Immature natural killer cell (primary cell): ENCODE results near the gene NTPCR. TPM values are rescaled to one million over a fixed set of nuclear protein-coding genes. Genes with fewer than 3 reads are reported as not detected.
"Not testable (repeated sequence)": the region's sequence is repeated elsewhere in the genome, so short reads cannot be mapped to it uniquely, and the experiment has no call there.

Experiments
- DNase-seq, 3 donors: peaks; one replicate each; pipeline ENCODE4 v3.0.0; 2022; ENCODE audit warnings: mixed read lengths in 1 of 3
- H3K27ac Mint-ChIP-seq, 6 donors: one replicate each; pipeline ENCODE4 v1.8.0; 2020; ENCODE audit warnings: mixed read lengths in 6 of 6, mild to moderate bottlenecking in 5 of 6, inconsistent platforms in 4 of 6, moderate library complexity in 3 of 6
- H3K27me3 Mint-ChIP-seq, 3 donors: one replicate each; pipeline ENCODE4 v1.8.0; 2020 to 2021; ENCODE audit warnings: low read depth in 3 of 3, mild to moderate bottlenecking in 3 of 3, mixed read lengths in 3 of 3, moderate library complexity in 3 of 3, inconsistent platforms in 1 of 3
- H3K36me3 Mint-ChIP-seq, 3 donors: one replicate each; pipeline ENCODE4 v1.8.0; 2020; ENCODE audit warnings: mixed read lengths in 3 of 3, inconsistent platforms in 2 of 3, mild to moderate bottlenecking in 2 of 3
- H3K4me1 Mint-ChIP-seq, 2 donors: one replicate each; pipeline ENCODE4 v1.8.0; 2020; ENCODE audit warnings: inconsistent platforms in 2 of 2, mild to moderate bottlenecking in 2 of 2, mixed read lengths in 2 of 2, moderate library complexity in 1 of 2
- H3K4me3 Mint-ChIP-seq, 5 donors: one replicate each; pipeline ENCODE4 v1.8.0; 2020; ENCODE audit warnings: mild to moderate bottlenecking in 5 of 5, mixed read lengths in 5 of 5, inconsistent platforms in 3 of 5, moderate library complexity in 3 of 5
- H3K9me3 Mint-ChIP-seq, 6 donors: one replicate each; pipeline ENCODE4 v1.8.0; 2020; ENCODE audit warnings: mild to moderate bottlenecking in 6 of 6, mixed read lengths in 6 of 6, inconsistent platforms in 4 of 6, moderate library complexity in 3 of 6
- polyA plus RNA-seq, 3 donors: library from polyadenylated mRNA; unstranded; fragments of 300-500 nt; fragmentation: Illumina TruSeq; gene quantifications; one replicate each; pipeline ENCODE4 v1.2.3, GENCODE V29; 2021

Gene NTPCR
- polyA plus RNA-seq, 3 donors from 2014 or later = 34.3 to 71.2 (median 57.3) TPM

DNA sequence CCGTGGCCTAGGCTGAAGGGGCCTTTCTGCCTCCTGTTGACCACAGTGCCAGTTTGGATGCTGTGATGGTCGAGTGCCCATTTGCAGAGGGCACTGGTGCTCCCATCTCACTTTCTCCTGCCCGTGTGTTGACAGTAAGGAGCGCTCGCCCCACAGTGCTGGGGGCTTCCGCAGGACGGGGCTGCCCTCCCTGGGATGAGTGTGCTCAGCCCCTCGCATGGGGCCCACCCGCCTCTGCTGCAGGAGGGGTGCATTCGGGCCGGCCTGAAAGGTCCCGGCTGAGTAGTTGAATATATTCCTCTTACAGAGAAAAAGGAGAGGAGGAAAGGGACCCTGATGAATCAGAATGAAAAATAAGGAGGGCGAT, 37.3 kb downstream of the NTPCR start:
- peaks cover 4 to 5% (median 5%) of the 10 kb centered on the region in 3 donors for H3K36me3 Mint-ChIP-seq

DNA sequence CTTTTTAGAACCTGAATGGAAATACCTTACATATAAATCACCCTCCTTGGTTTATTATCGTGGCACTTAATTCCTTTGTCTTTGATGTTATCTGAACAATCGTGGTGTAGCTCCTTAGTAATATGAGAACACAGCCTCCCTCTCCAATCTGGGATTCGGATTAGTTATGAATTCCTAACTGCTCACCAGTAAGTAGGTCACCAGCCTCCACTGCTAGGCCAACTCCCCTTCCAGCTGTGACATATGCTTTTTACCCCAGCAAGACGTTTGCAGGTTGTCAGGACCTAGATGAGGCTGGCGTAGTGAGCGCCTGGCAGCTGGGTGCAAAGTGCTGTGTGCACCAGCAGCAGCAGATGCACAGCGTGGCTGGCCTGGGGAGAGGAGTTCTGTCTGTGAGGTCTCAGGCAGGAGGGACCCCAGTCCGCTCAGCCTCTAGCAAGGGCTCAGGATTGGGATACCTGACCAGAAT, 38.2 kb downstream of the NTPCR start:
- H3K27me3 Mint-ChIP-seq = peaks cover 0 to 2% (median 1%) of the 10 kb centered on the region in 3 donors
- DNase-seq = no peak
- no peaks in the 10 kb centered on the region for H3K9me3 Mint-ChIP-seq
- H3K27ac Mint-ChIP-seq = no peak overlapping the region
- no peak overlapping the region for H3K4me3 Mint-ChIP-seq
- peaks cover 4 to 13% (median 11%) of the 10 kb centered on the region in 3 donors for H3K36me3 Mint-ChIP-seq
- H3K4me1 Mint-ChIP-seq = no peaks in the 10 kb centered on the region

More for the DNA sequence above, 37.3 kb downstream of the NTPCR start:
- no peak overlapping the region for H3K27ac Mint-ChIP-seq
- peaks cover 0 to 2% (median 1%) of the 10 kb centered on the region in 3 donors for H3K27me3 Mint-ChIP-seq
- H3K9me3 Mint-ChIP-seq = no peaks in the 10 kb centered on the region
- H3K4me3 Mint-ChIP-seq = no peak overlapping the region
- no peak for DNase-seq
- no peaks in the 10 kb centered on the region for H3K4me1 Mint-ChIP-seq

DNA sequence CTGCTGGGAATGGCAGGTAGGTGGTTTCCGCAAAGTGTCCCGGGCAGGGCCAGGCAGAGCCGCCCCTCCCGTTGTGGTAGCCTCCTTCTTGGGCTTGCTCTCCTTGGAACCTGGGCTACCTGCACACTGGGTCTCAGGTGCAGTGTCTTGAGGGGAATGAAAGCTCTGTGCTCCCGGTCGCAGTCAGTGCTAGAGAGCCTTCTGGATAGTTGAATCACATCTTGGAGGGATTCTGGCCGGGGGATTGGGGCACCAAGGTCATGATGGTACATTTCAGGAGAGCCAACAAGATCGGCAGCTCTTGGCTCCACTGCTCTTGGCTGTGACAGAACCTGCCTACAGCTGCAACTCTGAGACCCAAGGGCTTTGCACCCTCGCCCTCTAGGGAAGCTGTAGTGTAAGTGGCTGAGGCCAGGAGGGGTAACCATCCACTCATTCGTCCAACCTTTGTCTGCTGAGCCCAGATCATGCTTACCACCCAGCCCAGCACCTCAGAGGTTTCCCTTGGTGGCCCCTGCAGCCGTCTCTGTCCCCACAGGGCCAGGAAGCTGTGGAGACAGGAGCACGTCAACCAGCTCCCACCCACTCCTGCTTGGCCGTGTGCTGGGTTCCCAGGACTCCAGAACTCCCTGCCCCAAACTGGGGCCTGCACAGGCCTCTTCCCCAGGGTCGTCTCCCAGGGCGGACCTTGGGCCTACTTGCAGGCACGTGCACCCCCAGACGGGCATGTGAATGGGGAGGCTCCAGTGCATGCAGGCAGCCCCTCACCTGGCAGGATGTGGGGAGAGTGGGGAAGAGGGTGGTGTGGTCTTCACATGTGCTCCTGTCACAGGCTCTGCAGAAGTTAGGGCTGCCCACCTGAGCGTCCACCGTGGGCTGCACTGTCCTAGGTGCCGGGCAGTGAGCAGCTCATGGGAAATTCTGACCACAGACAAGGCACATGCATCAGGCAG, 40.0 kb downstream of the NTPCR start:
- peaks cover 0 to 1% (median 0%) of the 10 kb centered on the region in 3 donors for H3K27me3 Mint-ChIP-seq
- DNase-seq = no peak
- H3K9me3 Mint-ChIP-seq = no peaks in the 10 kb centered on the region
- H3K4me3 Mint-ChIP-seq = no peak overlapping the region
- no peaks in the 10 kb centered on the region for H3K4me1 Mint-ChIP-seq
- no peak overlapping the region for H3K27ac Mint-ChIP-seq
- peaks cover 15 to 22% (median 20%) of the 10 kb centered on the region in 3 donors for H3K36me3 Mint-ChIP-seq

DNA sequence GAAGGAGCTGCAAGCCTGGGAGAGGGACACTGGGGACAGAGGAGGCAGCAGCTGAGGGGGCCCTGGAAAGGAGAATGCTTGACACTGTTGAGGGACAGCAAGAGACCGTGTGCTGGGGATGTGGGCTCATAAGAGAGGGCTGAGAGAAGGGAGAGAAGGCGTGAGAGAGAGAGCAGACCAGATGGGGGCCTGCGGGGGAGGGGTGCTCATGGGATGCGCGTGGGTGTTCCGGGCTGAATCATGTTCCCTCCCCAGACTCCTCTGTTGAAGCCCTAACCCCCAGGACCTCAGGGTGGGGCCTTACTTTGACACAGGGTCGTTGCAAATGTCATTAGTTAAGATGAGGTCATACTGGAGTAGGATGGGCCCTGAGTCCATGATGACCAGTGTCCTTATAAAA, 40.8 kb downstream of the NTPCR start:
- H3K4me1 Mint-ChIP-seq = no peaks in the 10 kb centered on the region
- H3K36me3 Mint-ChIP-seq = peaks cover 15 to 22% (median 21%) of the 10 kb centered on the region in 3 donors
- no peak overlapping the region for H3K4me3 Mint-ChIP-seq
- no peak for DNase-seq
- peak overlapping the region in 1 of 6 donors; percentile 30 for H3K27ac Mint-ChIP-seq
- H3K9me3 Mint-ChIP-seq = no peaks in the 10 kb centered on the region
- H3K27me3 Mint-ChIP-seq = no peaks in the 10 kb centered on the region

DNA sequence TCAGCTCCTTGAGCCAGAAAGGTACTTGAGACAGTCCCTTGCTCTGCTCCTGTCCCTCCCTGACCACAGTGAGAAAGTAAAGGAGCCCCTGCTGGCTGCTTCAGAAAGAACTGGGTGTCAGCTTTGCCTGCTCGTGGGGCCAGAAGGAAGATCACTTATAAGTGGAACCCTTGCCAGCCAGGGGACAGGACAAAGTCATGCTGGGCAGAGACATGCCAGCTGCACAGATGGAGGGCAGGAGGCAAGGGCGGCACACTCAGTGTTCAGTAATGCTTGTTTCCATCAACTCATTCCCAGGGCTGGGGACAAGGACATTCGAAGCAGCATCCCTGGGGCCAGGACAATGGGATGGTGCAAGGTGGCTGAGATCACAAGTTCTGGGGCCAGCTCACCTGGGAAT, 41.8 kb downstream of the NTPCR start:
- Mint-ChIP-seq H3K4me1 (no peaks in the 10 kb centered on the region), H3K36me3 (peaks cover 21 to 29% (median 28%) of the 10 kb centered on the region in 3 donors), H3K4me3 (no peak overlapping the region), H3K27ac (no peak overlapping the region), H3K27me3 (no peaks in the 10 kb centered on the region), H3K9me3 (no peaks in the 10 kb centered on the region)
- DNase-seq = no peak

DNA sequence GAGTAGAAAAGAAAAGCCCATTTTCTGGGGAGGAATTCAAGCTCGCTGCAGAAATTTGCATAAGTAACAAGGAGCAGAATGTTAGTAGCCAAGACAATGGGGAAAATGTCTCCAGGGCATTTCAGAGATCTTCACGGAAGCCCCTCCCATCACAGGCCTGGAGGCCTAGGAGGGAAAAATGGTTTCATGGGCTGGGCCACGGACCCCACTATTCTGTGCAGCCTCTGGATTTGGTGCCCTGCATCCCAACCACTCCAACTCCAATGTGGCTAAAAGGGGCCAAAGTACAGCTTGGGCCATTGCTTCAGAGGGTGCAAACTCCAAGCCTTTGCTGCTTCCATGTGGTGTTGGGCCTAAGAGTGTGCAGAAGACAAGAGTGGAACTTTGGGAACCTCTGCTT, 43.1 kb downstream of the NTPCR start:
- Mint-ChIP-seq H3K27ac (no peak overlapping the region), H3K36me3 (peaks cover 28 to 41% (median 39%) of the 10 kb centered on the region in 3 donors), H3K4me1 (no peaks in the 10 kb centered on the region)

DNA sequence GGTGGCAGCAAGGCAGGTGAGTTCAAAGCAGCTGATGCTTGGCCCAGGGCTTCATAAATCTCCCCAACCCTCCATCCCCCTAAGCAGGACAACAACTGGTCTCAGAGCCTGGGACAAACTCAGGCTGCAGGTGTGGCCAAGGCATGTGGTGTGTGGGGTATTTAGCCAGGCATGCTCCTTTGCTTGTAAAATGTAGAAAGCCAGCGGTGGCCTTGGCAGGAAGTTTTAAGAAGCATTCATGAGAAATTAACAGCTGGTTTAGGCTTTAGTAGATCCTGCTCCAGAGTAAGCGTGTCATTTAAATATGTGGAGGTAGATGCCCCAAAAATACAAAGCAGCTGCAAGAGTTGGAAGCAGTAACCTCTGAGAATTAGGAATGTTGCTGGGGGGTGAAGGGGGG, 44.8 kb downstream of the NTPCR start:
- no peak for DNase-seq
- H3K27ac Mint-ChIP-seq = no peak overlapping the region
- H3K4me1 Mint-ChIP-seq = no peaks in the 10 kb centered on the region
- no peaks in the 10 kb centered on the region for H3K27me3 Mint-ChIP-seq
- peaks cover 28 to 50% (median 41%) of the 10 kb centered on the region in 3 donors for H3K36me3 Mint-ChIP-seq
- no peaks in the 10 kb centered on the region for H3K9me3 Mint-ChIP-seq
- no peak overlapping the region for H3K4me3 Mint-ChIP-seq

More for the DNA sequence above, 43.1 kb downstream of the NTPCR start:
- DNase-seq = no peak
- Mint-ChIP-seq H3K27me3 (no peaks in the 10 kb centered on the region), H3K4me3 (no peak overlapping the region), H3K9me3 (no peaks in the 10 kb centered on the region)

DNA sequence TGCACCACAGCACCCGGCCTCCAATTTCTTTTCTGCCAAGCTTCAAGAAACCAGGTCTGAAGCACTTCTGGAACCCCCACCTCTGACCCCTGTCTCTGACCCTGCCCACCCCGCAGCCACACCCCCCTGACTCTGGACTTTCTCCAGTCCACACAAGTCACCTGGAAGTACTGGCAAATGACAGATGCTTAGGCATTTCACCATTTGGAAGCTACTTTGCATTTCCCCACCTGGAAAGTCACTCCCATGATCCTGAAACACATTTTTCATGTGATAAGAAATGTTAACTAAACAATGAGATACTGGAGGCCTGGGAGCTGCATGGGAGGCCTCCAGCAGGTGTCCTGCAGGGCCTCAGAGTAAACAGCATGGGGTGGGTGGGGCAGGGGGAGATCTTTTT, 45.7 kb downstream of the NTPCR start:
- Mint-ChIP-seq H3K4me3 (no peak overlapping the region), H3K27ac (no peak overlapping the region), H3K9me3 (no peaks in the 10 kb centered on the region), H3K36me3 (peaks cover 28 to 54% (median 41%) of the 10 kb centered on the region in 3 donors), H3K27me3 (no peaks in the 10 kb centered on the region), H3K4me1 (no peaks in the 10 kb centered on the region)
- DNase-seq = no peak

DNA sequence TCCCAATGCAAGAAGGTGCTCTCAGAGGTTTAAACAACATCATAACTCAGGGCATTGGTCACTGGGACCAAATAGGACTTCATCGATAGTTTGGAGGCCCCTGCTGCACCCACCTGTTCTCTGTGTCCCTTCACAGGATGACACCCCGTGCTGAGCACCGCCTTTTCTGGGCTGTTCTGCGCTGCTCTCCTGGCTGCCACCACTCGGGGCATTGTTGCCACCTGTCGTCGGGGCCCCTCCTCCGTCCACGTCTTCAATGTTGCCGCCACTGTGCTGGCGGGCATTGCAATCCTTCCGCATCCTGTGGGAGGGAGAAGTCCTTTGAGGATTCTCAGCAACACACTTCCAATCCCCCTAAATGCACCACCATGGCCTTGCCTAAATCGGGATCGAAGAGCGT, 47.7 kb downstream of the NTPCR start:
- no peak overlapping the region for H3K4me3 Mint-ChIP-seq
- peaks cover 0 to 4% (median 0%) of the 10 kb centered on the region in 6 donors for H3K9me3 Mint-ChIP-seq
- H3K27me3 Mint-ChIP-seq = no peaks in the 10 kb centered on the region
- H3K36me3 Mint-ChIP-seq = peaks cover 23 to 50% (median 44%) of the 10 kb centered on the region in 3 donors
- no peaks in the 10 kb centered on the region for H3K4me1 Mint-ChIP-seq
- no peak for DNase-seq
- H3K27ac Mint-ChIP-seq = no peak overlapping the region

DNA sequence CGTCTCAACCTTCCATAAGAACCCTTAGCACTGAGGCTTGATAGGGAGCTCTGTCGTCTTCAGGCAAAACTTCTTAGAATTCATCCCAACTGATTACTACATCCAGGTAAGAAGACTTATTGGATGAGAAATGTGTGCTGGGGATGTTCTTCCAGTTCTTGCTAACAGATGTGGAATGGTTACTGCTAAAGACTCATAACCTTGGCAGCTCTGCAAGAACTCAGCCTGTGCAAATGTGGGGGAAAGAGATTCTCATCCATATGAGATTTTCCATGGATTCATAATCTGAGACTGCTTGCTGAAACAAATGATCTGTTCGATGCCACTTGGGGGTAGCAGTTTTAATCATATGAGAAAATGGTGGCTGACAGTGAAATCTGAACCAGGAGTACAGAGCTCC, 48.2 kb downstream of the NTPCR start:
- Mint-ChIP-seq H3K36me3 (peaks cover 19 to 50% (median 44%) of the 10 kb centered on the region in 3 donors), H3K9me3 (peaks cover 0 to 4% (median 0%) of the 10 kb centered on the region in 6 donors), H3K4me1 (no peaks in the 10 kb centered on the region), H3K4me3 (no peak overlapping the region), H3K27ac (no peak overlapping the region), H3K27me3 (no peaks in the 10 kb centered on the region)
- no peak for DNase-seq

DNA sequence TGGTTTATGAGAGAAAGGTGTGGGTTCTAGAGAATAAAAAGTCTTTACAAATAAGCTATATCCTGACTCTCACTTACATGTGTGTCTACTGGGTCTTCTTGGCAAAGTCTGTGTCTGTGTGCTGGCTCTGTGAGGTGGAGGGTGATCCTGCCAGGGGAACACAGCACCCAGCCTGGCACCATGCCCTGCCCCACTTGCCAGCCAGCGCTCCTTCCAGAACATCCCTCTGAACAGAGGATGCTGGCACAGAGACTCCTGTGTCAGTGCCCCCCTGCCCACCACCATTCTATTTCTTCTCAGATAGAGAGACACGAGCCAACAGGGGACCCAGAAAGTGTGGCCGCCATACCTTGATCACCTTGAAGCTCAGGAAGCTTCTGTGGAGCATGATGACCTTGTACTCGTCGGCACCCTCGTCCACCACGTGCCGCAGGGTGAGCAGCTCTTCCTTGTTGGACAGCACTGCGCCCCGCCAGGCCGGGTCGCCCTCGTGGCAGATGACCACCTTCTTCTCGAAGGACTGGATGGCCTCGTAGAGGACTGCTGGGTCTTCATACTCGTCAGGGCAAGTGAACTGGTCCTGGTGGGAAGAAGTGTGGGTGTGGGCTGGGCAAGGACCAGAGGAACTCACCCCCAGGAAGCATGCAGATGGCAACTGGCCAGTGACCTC, 49.7 kb downstream of the NTPCR start:
- peaks cover 0 to 4% (median 0%) of the 10 kb centered on the region in 6 donors for H3K9me3 Mint-ChIP-seq
- H3K4me1 Mint-ChIP-seq = no peaks in the 10 kb centered on the region
- peaks cover 0 to 1% (median 0%) of the 10 kb centered on the region in 3 donors for H3K27me3 Mint-ChIP-seq
- no peak for DNase-seq
- H3K4me3 Mint-ChIP-seq = no peak overlapping the region
- H3K36me3 Mint-ChIP-seq = peaks cover 13 to 37% (median 33%) of the 10 kb centered on the region in 3 donors
- no peak overlapping the region for H3K27ac Mint-ChIP-seq

DNA sequence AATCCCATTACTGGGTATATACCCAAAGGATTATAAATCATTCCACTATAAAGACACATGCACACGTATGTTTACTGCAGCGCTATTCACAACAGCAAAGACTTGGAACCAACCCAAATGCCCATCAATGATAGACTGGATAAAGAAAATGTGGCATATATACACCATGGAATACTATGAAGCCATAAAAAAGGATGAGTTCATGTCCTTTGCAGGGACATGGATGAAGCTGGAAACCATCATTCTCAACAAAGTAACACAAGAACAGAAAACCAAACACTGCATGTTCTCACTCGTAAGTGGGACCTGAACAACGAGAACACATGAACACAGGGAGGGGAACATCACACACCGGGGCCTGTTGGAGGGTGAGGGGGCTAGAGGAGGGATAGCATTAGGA, 53.2 kb downstream of the NTPCR start:
- H3K36me3 Mint-ChIP-seq = peaks cover 0 to 18% (median 15%) of the 10 kb centered on the region in 3 donors
- not testable (repeated sequence) for H3K27ac Mint-ChIP-seq, H3K27me3 Mint-ChIP-seq, DNase-seq, H3K4me1 Mint-ChIP-seq, H3K9me3 Mint-ChIP-seq, H3K4me3 Mint-ChIP-seq

DNA sequence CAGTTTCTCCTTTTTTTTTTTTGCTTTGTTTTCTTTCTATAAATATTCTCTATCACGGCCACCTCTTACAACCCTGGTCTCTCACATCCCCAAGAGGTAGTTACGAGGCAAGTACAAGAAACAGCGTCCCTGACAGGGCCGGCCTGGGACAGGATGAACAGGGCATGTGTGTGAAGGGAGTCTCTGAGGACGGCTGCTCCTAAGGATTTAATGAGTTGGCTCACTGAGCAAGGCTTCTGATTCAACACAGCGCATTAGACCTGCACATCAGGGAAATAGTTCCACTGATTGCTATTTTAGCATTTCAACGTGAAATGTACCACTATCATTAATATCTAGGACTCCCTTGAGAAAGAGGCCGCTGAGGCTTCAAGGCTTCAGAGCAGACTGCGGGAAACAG, 54.0 kb downstream of the NTPCR start:
- Mint-ChIP-seq H3K27ac (no peak overlapping the region), H3K4me1 (no peaks in the 10 kb centered on the region), H3K9me3 (peaks cover 0 to 4% (median 0%) of the 10 kb centered on the region in 6 donors), H3K27me3 (peaks cover 0 to 1% (median 1%) of the 10 kb centered on the region in 3 donors), H3K4me3 (no peak overlapping the region), H3K36me3 (peaks cover 0 to 15% (median 13%) of the 10 kb centered on the region in 3 donors)
- no peak for DNase-seq

DNA sequence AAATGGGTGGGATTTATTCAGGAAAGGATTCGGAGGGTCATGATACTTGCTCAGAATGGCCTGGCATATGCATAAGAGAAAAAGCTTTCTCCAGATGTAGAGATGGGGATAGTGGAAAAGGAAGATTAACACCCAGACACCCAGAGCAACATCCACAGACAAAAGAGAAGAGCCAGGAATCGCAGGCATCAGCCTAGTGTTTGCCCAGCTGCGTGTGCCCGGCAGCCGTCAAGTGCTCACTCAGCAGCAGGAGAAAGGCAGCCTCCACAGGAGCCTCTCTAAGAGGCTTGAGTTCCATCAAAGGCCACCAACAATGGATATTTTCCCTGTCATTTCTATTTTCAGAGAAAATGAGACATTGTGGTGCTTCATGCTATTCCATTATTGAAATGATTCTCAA, 54.7 kb downstream of the NTPCR start:
- no peak overlapping the region for H3K4me3 Mint-ChIP-seq
- no peaks in the 10 kb centered on the region for H3K4me1 Mint-ChIP-seq
- no peak for DNase-seq
- H3K9me3 Mint-ChIP-seq = peaks cover 0 to 4% (median 0%) of the 10 kb centered on the region in 6 donors
- peaks cover 0 to 13% (median 10%) of the 10 kb centered on the region in 3 donors for H3K36me3 Mint-ChIP-seq
- H3K27me3 Mint-ChIP-seq = peaks cover 0 to 1% (median 1%) of the 10 kb centered on the region in 3 donors
- no peak overlapping the region for H3K27ac Mint-ChIP-seq
